Panc1 (cell line): Measurements from ENCODE around the gene HOXC6. TPM values are rescaled to one million over a fixed set of nuclear protein-coding genes. Genes with fewer than 3 reads are reported as not detected.
A peak's percentile ranks its signal among the peaks of the same experiment; 100 is the strongest.

Experiments
- ATAC-seq: fragments of 200-7000 bp; cut with Tn5 transposase; 2 replicates; pipeline ENCODE4 v1.9.1; 2020; ENCODE audit warnings: mild to moderate bottlenecking, moderate library complexity
- BruUV-seq: library from RNA; stranded (reverse); fragments of 400-500 nt; replicated peaks from 2 replicates; lab custom pipeline; 2021; lab: Mats Ljungman, UMichigan
- CTCF ChIA-PET: fragments of 300-600 bp; sonication (Branson Sonifier 250); formaldehyde crosslinking; loops from one replicate; lab custom pipeline; 2022; ENCODE audit warnings: antibody characterized with exemption; lab: Charles Lee
- POLR2A ChIA-PET: fragments of 300-600 bp; sonication (Branson Sonifier 250); formaldehyde crosslinking; loops from one replicate; lab custom pipeline; 2022; ENCODE audit warnings: antibody characterized with exemption; lab: Charles Lee
- DNase-seq: peaks from one replicate; pipeline ENCODE4 v3.0.0-alpha.2; 2010; ENCODE audit warnings: low read depth, low spot score
- H3K27ac ChIP-seq: 2 replicates; pipeline ENCODE4 v1.5.1; 2011; ENCODE audit warnings: mild to moderate bottlenecking, low read length, inconsistent platforms
- H3K27me3 ChIP-seq: fragments of 200-500 bp; sonication (Bioruptor generic); 2 replicates; pipeline ENCODE4 v1.6.0; 2014; ENCODE audit warnings: low read length, inconsistent platforms; ENCODE audit not compliant: control insufficient read depth, insufficient read depth
- H3K36me3 ChIP-seq: fragments of 200-500 bp; sonication (Bioruptor generic); 2 replicates; pipeline ENCODE4 v1.5.1; 2014; ENCODE audit warnings: inconsistent platforms, mild to moderate bottlenecking, low read length, moderate library complexity; ENCODE audit not compliant: control insufficient read depth, insufficient read depth
- H3K4me1 ChIP-seq: 2 replicates; pipeline ENCODE4 v1.5.1; 2011; ENCODE audit warnings: inconsistent platforms, mild to moderate bottlenecking, low read length, moderate library complexity; ENCODE audit not compliant: control insufficient read depth, insufficient read depth
- H3K4me3 ChIP-seq, 2 experiments: 2 replicates each; pipeline ENCODE4 v1.5.1; 2011 to 2012; ENCODE audit warnings: low read depth in 2 of 2, low read length in 2 of 2, mild to moderate bottlenecking in 2 of 2, inconsistent platforms in 1 of 2, moderate library complexity in 1 of 2
- H3K9me3 ChIP-seq: fragments of 200-500 bp; sonication (Bioruptor generic); 2 replicates; pipeline ENCODE4 v1.5.1; 2014; ENCODE audit warnings: low read depth, mild to moderate bottlenecking, inconsistent platforms, low read length, moderate library complexity; ENCODE audit not compliant: control insufficient read depth, insufficient read depth
- CTCF ChIP-seq: fragments of 450-650 bp; IDR thresholded peaks from 2 replicates; pipeline ENCODE4 v1.5.1; 2017; ENCODE audit warnings: mild to moderate bottlenecking
- POLR2AphosphoS5 ChIP-seq: IDR thresholded peaks from 2 replicates; pipeline ENCODE4 v1.6.1; 2012; ENCODE audit warnings: mild to moderate bottlenecking, low read depth, low read length, moderate library complexity
- SIN3A ChIP-seq: IDR thresholded peaks from 2 replicates; pipeline ENCODE4 v1.6.1; 2012; ENCODE audit warnings: low read depth, mild to moderate bottlenecking, low read length, moderate library complexity, borderline replicate concordance; ENCODE audit not compliant: insufficient read depth
- TCF7L2 ChIP-seq: IDR thresholded peaks from 2 replicates; pipeline ENCODE4 v1.6.1; 2011; ENCODE audit warnings: mild to moderate bottlenecking, low read depth, low read length, inconsistent platforms
- in situ Hi-C: cut with HindIII; loops from 2 replicates; pipeline ENCODE4 v1.10.0; 2016; ENCODE audit warnings: low sequenced_read_pairs, low pct_unique_long_range_greater_than_20kb
- intact Hi-C: fragments of 100-400 bp; cut with micrococcal nuclease; formaldehyde crosslinking; loops from one replicate; pipeline ENCODE4 v1.10.0; 2022; ENCODE audit not compliant: unreplicated experiment
- total RNA-seq: library from RNA; stranded (reverse); gene quantifications from one replicate; pipeline ENCODE4 v1.2.1, GENCODE V29; 2021; ENCODE audit not compliant: unreplicated experiment
- TF ChIP-seq, protein P1 (sequence below), 2 experiments: IDR thresholded peaks; 2 replicates each; pipeline ENCODE4 v1.6.1; 2011 to 2012; ENCODE audit warnings: low read depth in 2 of 2, control low read depth in 1 of 2, low read length in 1 of 2, mild to moderate bottlenecking in 1 of 2, moderate library complexity in 1 of 2; ENCODE audit not compliant: insufficient read depth in 1 of 2

The HOXC6 gene
- total RNA-seq, 1 experiment from 2014 or later: 52.2 TPM

DNA sequence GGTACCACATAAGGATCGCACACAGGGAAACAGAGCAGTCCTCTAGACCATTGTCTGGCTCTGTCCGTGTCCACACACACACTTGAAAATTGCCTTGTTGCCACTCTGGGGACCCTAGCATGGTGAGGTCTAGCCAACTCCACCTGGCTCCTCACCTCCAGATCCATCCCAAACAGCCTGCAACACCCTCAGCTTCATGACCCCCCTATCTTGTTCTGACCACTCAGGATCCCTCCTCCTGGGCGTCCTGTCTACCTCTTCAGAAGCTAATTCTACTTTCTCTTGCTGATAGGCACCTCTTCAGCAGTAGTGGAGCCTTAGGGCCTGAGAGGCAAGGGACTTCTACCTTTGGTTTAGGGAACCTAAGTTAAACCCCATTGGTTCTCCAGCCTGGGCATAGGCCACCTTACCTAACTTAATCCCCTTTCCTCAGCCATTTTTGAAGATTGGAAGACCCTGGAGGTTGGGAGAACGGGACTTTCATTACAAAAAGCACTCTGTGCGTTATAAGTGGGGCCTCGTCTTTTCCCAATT is 3.9 kb downstream of the HOXC6 start:
- no peak for DNase-seq
- in situ Hi-C loops (no loop called here), intact Hi-C loops (loop anchor here (2.0 kb wide), 1 partner anchor 169 kb away; no protein-coding TSS in a partner anchor)
- no peaks in the 10 kb centered on the region for H3K27me3 ChIP-seq
- BruUV-seq: no TSS peak
- no peaks in the 10 kb centered on the region for H3K9me3 ChIP-seq
- no peak for ATAC-seq
- peaks cover 95% of the 10 kb centered on the region for H3K4me1 ChIP-seq
- TF ChIP-seq CTCF (no peak), POLR2AphosphoS5 (0 out of 2 replicates have a peak, but pooled peaks have one; percentile 8)
- no peak overlapping the region for H3K4me3 ChIP-seq
- H3K27ac ChIP-seq: peak overlapping the region; percentile 78
- ChIA-PET CTCF (interaction anchor here (0.5 to 1.8 kb wide), 17 partner anchors 9 to 670 kb away, joined by 3 to 17 read pairs (median 5); partner anchors contain the start of genes HOXC10 and HOXC8), POLR2A (interaction anchor here (0.7 kb wide), 1 partner anchor 10 kb away, joined by 3 read pairs; no protein-coding TSS in a partner anchor)
- H3K36me3 ChIP-seq: peaks cover 4% of the 10 kb centered on the region; the same call in 1 of the 2 replicates

DNA sequence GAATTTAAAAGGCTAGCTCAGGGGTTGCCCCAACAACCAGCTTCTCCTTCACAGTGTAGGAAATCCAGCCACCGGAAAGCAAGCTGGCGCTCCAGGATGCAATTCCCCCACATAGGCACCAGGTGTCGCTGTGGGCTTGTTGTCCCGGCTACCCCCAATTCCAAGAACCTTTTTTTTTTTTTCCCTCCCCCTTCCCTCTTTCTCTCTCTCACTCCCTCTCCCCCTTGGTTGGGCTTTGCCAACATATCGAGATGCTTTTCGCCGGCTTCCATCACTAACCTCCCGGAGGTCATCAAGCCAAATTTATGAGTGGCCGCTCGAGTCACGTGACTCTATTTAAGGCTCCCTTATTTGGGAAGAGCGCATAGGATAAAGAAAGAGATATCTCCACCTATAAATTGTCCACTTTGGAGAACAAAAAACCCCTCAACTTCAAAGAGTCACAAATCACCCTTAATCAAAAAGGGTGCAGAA is 4.4 kb downstream of the HOXC6 start, which contains the start of gene HOXC5:
Gene HOXC5 (plus strand): TSS at position 424 of the 474 bp plus-strand sequence. CDS start 73 bp downstream, outside the sequence.
- H3K27me3 ChIP-seq: no peaks in the 10 kb centered on the region
- peaks cover 95% of the 10 kb centered on the region for H3K4me1 ChIP-seq
- intact Hi-C loops: loop anchor here (2.0 kb wide), 1 partner anchor 168 kb away; no protein-coding TSS in a partner anchor
- no peaks in the 10 kb centered on the region for H3K9me3 ChIP-seq
- peak within 1 kb of the TSS; percentile 78 for H3K27ac ChIP-seq
- peak within 1 kb of the TSS in 1 of 2 experiments; percentile 12; a peak in 1 of 4 replicates for H3K4me3 ChIP-seq
- TF ChIP-seq CTCF: peak; percentile 98
- TF ChIP-seq, protein P1, sequence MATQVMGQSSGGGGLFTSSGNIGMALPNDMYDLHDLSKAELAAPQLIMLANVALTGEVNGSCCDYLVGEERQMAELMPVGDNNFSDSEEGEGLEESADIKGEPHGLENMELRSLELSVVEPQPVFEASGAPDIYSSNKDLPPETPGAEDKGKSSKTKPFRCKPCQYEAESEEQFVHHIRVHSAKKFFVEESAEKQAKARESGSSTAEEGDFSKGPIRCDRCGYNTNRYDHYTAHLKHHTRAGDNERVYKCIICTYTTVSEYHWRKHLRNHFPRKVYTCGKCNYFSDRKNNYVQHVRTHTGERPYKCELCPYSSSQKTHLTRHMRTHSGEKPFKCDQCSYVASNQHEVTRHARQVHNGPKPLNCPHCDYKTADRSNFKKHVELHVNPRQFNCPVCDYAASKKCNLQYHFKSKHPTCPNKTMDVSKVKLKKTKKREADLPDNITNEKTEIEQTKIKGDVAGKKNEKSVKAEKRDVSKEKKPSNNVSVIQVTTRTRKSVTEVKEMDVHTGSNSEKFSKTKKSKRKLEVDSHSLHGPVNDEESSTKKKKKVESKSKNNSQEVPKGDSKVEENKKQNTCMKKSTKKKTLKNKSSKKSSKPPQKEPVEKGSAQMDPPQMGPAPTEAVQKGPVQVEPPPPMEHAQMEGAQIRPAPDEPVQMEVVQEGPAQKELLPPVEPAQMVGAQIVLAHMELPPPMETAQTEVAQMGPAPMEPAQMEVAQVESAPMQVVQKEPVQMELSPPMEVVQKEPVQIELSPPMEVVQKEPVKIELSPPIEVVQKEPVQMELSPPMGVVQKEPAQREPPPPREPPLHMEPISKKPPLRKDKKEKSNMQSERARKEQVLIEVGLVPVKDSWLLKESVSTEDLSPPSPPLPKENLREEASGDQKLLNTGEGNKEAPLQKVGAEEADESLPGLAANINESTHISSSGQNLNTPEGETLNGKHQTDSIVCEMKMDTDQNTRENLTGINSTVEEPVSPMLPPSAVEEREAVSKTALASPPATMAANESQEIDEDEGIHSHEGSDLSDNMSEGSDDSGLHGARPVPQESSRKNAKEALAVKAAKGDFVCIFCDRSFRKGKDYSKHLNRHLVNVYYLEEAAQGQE (IDR thresholded peaks at IDR 0.05; ENCODE audit: insufficient read depth in 1 of 2, low read depth in 2 of 2, low read length in 1 of 2): no peak
- TF ChIP-seq POLR2AphosphoS5: peak; percentile 42; the same call in 1 of the 2 replicates
- TF ChIP-seq TCF7L2: no peak
- TF ChIP-seq SIN3A: no peak
- POLR2A ChIA-PET: interaction anchor here (0.7 kb wide), 1 partner anchor 10 kb away, joined by 3 read pairs; no protein-coding TSS in a partner anchor
- in situ Hi-C loops: no loop called here
- no TSS peak for BruUV-seq
- DNase-seq: peak; percentile 67
- H3K36me3 ChIP-seq: peaks cover 4% of the 10 kb centered on the region; the same call in 1 of the 2 replicates
- peak; percentile 36; the same call in 1 of the 2 replicates for ATAC-seq
- CTCF ChIA-PET: interaction anchor here (0.6 to 1.8 kb wide), 17 partner anchors 8 to 669 kb away, joined by 3 to 17 read pairs (median 5); partner anchors contain the start of genes HOXC10 and HOXC8
